Erythroblast (primary cell): ENCODE data around the gene ABCC3.

Source experiments
- DNase-seq, 2 experiments: peaks; one replicate each; lab custom pipeline; 2025; lab: John Stamatoyannopoulos, UW
- GATA1 ChIP-seq: IDR thresholded peaks from 2 replicates; pipeline ENCODE4 v1.6.1; 2011; ENCODE audit warnings: low read depth, mild to moderate bottlenecking, control low read depth, low read length, moderate library complexity
- POLR2A ChIP-seq: IDR thresholded peaks from 2 replicates; pipeline ENCODE4 v1.6.1; 2011; ENCODE audit warnings: mild to moderate bottlenecking, low read length

ABCC3 gene

DNA sequence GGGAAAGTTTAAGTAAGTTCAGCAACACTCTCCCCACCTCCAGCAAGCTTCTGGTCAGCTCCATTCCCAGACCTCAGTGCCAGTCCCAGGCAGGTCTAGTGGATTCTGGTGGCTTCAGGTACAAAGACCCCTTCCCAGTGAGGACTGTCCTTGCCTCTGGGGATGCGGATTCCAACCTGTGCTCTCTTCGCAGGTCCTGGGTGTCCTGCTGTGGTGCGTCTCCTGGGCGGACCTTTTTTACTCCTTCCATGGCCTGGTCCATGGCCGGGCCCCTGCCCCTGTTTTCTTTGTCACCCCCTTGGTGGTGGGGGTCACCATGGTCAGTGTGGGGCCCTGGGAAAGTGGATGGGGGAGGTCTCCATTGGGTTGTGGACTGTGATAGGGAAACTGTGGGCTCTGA lies 21.8 kb downstream of the ABCC3 start:
- DNase-seq: no peak
- TF ChIP-seq POLR2A (no peak), GATA1 (no peak)

DNA sequence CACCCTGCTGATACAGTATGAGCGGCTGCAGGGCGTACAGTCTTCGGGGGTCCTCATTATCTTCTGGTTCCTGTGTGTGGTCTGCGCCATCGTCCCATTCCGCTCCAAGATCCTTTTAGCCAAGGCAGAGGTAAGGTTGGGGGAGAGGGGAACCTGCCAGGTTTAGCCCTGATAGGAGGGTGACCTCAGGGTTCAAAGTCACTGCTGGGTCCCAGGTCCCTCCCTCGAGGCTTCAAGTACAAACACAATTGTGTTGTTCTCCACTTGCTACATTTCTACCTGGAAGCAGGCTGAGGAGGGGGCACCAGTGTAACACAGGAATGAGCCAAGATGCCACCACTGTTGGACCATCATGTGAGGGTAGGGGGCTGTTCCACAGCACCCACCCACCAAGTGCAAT lies 22.4 kb downstream of the ABCC3 start:
- TF ChIP-seq POLR2A (no peak), GATA1 (no peak)

DNA sequence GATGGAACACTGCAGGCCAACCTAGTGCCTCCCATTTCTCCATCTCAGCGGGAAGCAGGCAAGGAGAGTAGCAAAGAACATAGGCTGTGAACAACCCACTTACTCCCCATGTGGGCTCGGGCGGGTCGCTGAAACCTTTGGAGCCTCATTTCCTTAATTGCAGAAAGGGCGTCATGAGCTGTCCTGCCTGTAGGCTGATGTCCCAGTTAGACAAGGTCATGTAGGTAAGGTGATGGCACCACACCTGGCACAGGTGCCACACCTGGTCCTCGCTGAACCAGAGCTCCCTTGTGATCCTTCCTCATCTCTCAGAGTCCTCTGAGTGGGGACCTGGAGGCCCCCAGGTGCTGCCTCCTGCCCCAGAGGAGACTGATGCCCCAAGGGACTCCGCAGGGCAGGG lies 22.9 kb downstream of the ABCC3 start:
- no peak for TF ChIP-seq GATA1
- no peak for TF ChIP-seq POLR2A
- DNase-seq: no peak

More for the DNA sequence above, 22.4 kb downstream of the ABCC3 start:
- no peak for DNase-seq

DNA sequence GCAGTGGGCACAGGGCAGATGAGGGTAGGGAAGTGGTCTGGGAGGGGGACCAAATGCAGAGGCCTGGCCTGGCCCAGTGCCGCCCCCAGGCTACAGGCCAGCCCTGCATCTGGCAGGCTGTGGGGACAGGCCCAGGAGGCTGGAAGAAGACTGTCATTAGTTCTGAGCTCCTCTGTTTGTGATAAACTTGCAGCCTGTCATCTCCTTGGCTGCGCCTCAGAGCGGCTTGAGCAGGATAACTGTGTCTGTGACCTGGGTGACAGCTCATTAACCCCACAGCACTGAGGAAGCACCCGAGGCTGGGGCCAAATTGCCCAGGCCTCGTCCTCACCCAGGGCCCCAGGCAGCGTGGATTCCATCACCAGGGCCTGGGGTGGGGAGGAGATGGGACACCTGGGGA lies 23.9 kb downstream of the ABCC3 start:
- DNase-seq: peak in 1 of 2 experiments; percentile 21
- TF ChIP-seq POLR2A (no peak), GATA1 (no peak)

DNA sequence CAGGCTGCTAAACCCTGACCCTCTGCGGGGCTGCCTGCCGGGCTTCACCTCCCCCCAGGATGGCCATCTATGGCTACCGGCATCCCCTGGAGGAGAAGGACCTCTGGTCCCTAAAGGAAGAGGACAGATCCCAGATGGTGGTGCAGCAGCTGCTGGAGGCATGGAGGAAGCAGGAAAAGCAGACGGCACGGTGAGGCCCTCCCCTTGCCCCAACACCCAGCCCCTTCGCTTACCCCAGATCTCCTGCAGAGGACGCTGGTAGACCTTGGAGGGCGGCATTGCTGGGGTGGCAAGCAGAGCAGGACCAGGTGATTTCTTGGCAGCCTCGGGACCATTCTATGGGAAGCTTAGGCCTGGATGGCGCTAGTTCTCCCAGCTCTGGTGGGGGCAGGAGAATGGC lies 24.5 kb downstream of the ABCC3 start:
- DNase-seq: no peak
- TF ChIP-seq GATA1 (no peak), POLR2A (no peak)

DNA sequence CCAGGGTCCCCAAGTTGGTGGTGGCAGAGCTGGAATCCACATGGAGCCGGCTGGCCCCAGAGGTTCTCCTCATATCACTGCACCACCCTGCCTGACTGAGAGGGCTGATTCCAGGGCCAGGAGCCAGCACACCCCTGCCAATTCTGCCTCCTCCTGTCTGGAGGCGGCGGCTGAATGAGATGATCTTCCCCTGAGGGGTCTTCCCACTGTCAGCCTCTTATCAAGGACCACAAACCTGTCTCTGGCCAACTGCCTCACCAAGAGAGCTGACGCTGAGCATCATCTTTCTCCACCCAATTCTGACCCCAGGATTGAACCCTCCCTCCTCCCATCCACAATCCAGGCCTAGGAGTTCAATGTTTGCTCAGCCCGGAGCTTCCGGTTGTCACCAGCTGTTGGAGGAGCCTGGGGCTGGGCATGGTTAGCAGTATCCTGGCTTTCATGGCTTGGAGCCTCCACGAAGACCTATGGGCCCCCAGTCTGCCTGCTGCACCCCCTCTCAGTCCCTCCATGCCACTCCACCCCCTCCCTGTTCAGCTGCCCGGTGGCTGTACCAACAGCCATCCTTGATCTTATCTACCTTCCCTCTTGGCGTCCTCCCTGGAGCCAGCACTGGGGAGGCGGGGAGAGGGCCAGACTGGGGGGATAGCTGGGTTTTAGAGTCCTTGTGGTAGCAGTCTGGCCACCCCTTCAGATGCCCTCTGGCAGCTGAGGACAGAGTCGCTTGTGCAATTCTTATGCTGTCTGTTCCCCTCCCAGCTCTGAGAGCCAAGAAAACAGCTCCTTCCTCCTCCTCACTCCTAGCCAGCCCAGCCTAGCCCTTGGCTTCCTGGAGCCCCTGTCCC lies 25.6 kb downstream of the ABCC3 start:
- peak in 1 of 2 experiments; percentile 48 for DNase-seq
- TF ChIP-seq POLR2A (no peak), GATA1 (no peak)

DNA sequence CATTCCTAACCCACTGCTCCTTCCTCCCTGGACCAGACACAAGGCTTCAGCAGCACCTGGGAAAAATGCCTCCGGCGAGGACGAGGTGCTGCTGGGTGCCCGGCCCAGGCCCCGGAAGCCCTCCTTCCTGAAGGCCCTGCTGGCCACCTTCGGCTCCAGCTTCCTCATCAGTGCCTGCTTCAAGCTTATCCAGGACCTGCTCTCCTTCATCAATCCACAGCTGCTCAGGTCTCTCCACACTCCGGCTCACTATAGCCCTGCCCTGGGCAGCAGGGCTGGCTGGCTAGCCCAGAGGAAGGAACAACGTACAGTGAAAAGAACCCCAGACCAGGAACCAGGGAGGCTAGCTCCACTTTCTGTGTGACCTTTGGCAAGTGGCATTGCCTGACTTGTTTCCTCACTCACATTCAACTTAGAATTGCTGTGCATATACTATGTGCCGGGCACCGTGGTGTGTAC lies 26.2 kb downstream of the ABCC3 start:
- TF ChIP-seq POLR2A (no peak), GATA1 (no peak)
- no peak for DNase-seq

DNA sequence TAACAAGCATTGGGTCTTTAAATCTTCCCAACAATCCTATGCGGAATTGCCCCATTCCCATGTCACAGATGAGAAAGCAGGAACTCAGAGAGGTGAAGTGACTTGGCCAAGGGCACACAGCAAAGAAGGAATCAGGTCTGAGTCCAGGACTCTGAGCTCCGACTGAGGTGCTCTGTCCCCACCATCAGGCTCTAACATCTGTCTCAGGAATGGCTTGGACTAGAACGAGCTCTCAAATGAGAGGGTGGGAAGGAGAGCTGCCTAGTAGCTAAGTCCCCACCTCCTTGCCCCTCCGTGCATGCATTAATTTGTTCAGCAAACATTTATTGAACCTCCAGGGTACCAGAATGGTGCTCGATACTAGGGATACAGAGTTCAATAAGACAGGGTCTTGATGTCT lies 26.7 kb downstream of the ABCC3 start:
- no peak for TF ChIP-seq POLR2A
- no peak for TF ChIP-seq GATA1
- DNase-seq: no peak

DNA sequence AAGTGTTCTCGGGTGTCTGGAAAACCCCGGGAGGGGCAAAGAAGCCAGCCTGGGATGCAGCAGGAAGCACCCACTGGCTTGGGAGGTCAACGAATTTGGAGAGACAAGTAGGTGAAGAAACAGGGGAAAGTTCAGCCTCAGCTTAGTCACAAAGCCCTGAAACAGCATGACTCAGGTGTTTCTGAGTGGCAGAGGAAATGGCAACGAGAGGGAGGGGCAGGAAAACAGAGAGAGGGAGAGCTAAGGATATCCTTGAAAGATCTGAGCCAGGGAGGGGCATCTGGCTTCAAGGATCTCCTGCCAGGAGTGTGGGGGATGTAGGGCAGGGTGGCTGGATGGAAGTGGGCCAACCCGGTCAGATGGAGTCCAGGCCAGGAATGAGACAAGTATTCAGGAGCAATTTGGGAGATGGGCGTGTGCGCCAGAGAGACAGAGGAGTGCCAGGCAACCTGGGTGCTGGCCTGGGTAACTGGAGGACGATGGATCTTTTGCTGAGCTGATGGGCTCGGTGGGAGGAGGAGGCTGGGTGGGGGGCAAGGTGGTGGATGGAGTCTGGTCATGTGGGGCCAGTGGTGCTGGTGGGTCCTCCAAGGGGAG lies 27.2 kb downstream of the ABCC3 start:
- DNase-seq: peak; percentile 81 to 90
- TF ChIP-seq GATA1: no peak
- TF ChIP-seq POLR2A: peak; percentile 15

DNA sequence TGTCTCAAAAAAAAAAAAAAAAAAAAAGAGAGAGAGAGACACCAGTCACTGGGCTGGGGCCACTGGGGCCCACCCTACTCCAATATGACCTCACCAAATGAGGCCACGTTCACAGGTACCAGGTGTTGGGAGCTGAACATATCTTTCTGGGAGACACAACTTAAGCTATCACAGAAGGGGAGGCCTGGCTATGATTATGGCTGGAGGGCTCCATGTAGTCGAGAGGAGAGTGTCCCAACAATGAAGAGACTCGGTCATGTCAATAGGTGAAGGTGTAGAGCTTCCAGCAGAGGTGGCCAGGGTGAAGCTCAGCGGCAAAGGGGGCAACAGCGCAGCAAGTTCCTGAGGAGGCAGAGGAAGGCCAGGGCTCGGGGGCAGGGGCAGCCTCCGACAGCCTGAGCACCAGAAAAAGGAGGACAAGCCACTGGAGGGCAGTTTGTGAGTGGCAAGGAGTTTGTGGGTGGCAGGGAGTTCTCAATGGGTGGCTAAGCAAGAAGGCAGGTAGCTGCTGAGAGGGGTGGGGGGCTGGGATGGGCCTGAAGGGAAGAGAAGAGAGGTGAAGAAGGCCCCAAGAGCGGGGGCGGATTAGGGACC lies 28.0 kb downstream of the ABCC3 start:
- no peak for TF ChIP-seq POLR2A
- no peak for TF ChIP-seq GATA1
- DNase-seq: peak in 1 of 2 experiments; percentile 40

DNA sequence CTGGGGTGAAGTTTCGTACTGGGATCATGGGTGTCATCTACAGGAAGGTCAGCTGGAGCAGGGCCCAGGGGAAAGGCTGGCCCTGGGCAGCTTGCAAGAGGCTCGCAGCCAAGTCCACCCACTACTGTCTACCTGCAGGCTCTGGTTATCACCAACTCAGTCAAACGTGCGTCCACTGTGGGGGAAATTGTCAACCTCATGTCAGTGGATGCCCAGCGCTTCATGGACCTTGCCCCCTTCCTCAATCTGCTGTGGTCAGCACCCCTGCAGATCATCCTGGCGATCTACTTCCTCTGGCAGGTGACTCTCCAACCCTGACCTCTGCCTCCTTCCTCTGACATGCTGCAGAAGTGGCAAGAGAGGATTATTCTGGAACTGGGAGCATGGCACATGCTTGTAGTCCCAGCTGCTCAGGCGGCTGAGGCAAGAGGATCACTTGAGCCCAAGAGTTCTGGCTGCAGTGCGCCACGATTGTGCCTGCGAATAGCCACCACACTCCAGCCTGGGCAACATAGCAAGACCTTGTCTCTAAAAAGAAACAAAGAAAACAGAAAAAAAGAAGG lies 29.2 kb downstream of the ABCC3 start:
- no peak for DNase-seq
- TF ChIP-seq GATA1: no peak
- no peak for TF ChIP-seq POLR2A

DNA sequence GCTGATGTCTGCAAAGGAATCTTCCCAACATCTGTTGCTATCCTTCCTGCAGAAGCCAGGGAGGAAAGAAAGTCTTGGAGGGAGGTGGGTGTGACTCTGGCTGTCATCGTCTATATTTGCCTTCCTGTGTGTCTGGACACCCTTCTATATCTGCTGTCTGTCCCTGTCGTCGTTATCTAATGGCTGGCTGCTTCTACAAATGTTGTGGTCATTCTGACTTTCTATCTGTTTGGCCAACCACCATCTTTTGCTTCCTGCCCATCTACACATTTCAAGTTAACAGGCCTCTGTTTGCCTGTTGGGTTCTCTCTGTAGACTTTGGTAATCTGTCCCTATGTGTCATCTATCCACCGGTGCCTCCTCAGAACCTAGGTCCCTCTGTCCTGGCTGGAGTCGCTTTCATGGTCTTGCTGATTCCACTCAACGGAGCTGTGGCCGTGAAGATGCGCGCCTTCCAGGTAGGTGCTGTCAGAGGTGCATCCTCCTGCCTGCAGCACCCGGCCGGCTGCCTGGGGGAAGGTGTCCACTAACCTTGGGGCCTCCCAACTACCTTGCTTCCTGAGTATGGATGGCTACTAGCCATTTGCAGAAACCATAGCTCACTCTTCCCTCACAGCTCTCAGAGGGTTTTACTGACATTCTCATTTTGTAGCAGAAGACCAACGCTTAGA lies 30.2 kb downstream of the ABCC3 start:
- DNase-seq: peak; percentile 32 to 33
- TF ChIP-seq GATA1: no peak

DNA sequence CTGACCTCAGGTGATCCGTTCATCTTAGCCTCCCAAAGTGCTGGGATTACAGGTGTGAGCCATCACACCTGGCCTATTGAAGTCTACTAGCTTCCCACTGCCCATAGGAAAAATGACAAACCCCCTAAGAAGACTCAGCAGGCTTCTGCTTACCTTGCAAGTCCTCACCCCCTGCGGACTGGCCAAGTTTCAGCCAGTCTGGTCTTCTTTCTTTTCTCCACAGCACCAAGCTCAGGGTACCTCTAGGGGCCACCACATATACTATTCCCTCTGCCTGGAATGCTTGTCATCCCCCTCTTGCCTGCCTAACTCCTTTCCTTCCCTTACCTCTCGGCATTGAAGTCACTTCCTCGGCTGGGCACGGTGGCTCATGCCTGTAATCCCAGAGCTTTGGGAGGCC lies 31.2 kb downstream of the ABCC3 start:
- no peak for DNase-seq
- TF ChIP-seq POLR2A: no peak
- TF ChIP-seq GATA1: no peak
